SK-N-SH treated with all-trans-retinoic acid at 6 μM for 48 hours (cell line): Measurements from ENCODE around the gene ANKRD33B.
"Not testable (repeated sequence)": the region's sequence is repeated elsewhere in the genome, so short reads cannot be mapped to it uniquely, and the experiment has no call there.

ENCODE experiments used
- ATAC-seq: fragments of 200-7000 bp; cut with Tn5 transposase; 3 replicates; pipeline ENCODE4 v1.9.1; 2020; ENCODE audit warnings: mild to moderate bottlenecking, moderate library complexity
- BACH2 ChIP-seq: fragments of 250-450 bp; sonication (Bioruptor Pico); IDR thresholded peaks from 2 replicates; pipeline ENCODE4 v1.9.0; 2021; ENCODE audit warnings: mild to moderate bottlenecking, borderline replicate concordance
- CSDC2 ChIP-seq: fragments of 250-450 bp; sonication (Bioruptor Pico); IDR thresholded peaks from 2 replicates; pipeline ENCODE4 v1.5.0; 2020; ENCODE audit warnings: mild to moderate bottlenecking, moderate library complexity
- OSR1 ChIP-seq: fragments of 250-450 bp; sonication (Bioruptor Pico); IDR thresholded peaks from 2 replicates; pipeline ENCODE4 v1.8.0; 2022; ENCODE audit warnings: moderate library complexity, mild to moderate bottlenecking, inconsistent platforms
- RARB ChIP-seq: fragments of 250-450 bp; sonication (Bioruptor Pico); IDR thresholded peaks from 2 replicates; pipeline ENCODE4 v1.8.0; 2021; ENCODE audit warnings: mild to moderate bottlenecking, moderate library complexity
- TCF4 ChIP-seq: fragments of 250-450 bp; sonication (Bioruptor Pico); IDR thresholded peaks from 2 replicates; pipeline ENCODE4 v1.8.0; 2021; ENCODE audit warnings: mild to moderate bottlenecking, moderate library complexity, borderline replicate concordance
- TOX ChIP-seq: fragments of 250-450 bp; sonication (Bioruptor Pico); IDR thresholded peaks from 2 replicates; pipeline ENCODE4 v1.8.0; 2021; ENCODE audit warnings: mild to moderate bottlenecking, moderate library complexity, borderline replicate concordance
- ZFP3 ChIP-seq: fragments of 250-450 bp; sonication (Bioruptor Pico); IDR thresholded peaks from 2 replicates; pipeline ENCODE4 v1.5.0; 2020; ENCODE audit warnings: mild to moderate bottlenecking, moderate library complexity
- ZFP30 ChIP-seq: fragments of 450-650 bp; formaldehyde crosslinking; IDR thresholded peaks from 2 replicates; pipeline ENCODE4 v1.5.0; 2022; ENCODE audit warnings: mild to moderate bottlenecking, moderate library complexity
- ZNF70 ChIP-seq: fragments of 450-650 bp; formaldehyde crosslinking; IDR thresholded peaks from 2 replicates; pipeline ENCODE4 v1.5.0; 2020; ENCODE audit warnings: mild to moderate bottlenecking, moderate library complexity
- TF ChIP-seq, protein P1 (sequence below): fragments of 250-450 bp; sonication (Bioruptor Pico); IDR thresholded peaks from 2 replicates; pipeline ENCODE4 v1.8.0; 2021; ENCODE audit warnings: low read depth, mild to moderate bottlenecking, moderate library complexity, borderline replicate concordance
- TF ChIP-seq, protein P2 (sequence below): fragments of 250-450 bp; sonication (Bioruptor Pico); IDR thresholded peaks from 2 replicates; pipeline ENCODE4 v1.5.0; 2020; ENCODE audit warnings: mild to moderate bottlenecking, moderate library complexity
- TF ChIP-seq, protein P3 (sequence below): fragments of 250-450 bp; sonication (Bioruptor Pico); IDR thresholded peaks from 2 replicates; pipeline ENCODE4 v1.5.1; 2021; ENCODE audit warnings: mild to moderate bottlenecking, moderate library complexity
- TF ChIP-seq, protein P4 (sequence below): fragments of 250-450 bp; sonication (Bioruptor Pico); IDR thresholded peaks from 2 replicates; pipeline ENCODE4 v1.5.1; 2020; ENCODE audit warnings: low read depth, mild to moderate bottlenecking, moderate library complexity

ANKRD33B gene

DNA sequence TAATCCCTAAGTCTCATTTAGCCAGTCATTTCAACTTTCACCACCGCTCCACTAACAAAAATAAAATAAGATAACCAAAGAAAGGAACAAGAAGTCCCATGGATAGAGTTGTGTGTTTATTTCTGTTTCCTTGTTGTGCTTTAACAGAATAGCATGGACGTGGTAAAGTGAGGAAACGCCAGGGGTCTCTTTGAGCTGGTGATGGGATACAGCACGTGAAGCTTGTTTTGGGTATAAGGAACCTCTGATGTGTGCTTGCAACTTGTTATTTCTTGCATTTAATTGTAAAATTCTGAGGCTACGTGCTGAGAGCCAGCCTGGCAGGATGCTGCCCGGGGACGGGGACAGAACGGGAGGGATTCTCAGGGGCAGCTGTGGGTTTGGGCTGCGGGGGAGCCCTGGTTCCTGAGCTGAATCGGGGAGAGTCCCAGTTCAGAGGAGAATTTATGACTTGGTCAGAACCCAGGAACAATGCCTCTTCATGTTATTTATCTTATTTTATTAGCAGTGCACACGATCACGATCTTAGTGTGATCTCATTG is 63.4 kb downstream of the ANKRD33B start (continued):
- TF ChIP-seq, protein P1, sequence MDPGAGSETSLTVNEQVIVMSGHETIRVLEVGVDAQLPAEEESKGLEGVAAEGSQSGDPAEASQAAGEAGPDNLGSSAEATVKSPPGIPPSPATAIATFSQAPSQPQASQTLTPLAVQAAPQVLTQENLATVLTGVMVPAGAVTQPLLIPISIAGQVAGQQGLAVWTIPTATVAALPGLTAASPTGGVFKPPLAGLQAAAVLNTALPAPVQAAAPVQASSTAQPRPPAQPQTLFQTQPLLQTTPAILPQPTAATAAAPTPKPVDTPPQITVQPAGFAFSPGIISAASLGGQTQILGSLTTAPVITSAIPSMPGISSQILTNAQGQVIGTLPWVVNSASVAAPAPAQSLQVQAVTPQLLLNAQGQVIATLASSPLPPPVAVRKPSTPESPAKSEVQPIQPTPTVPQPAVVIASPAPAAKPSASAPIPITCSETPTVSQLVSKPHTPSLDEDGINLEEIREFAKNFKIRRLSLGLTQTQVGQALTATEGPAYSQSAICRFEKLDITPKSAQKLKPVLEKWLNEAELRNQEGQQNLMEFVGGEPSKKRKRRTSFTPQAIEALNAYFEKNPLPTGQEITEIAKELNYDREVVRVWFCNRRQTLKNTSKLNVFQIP (CRISPR knock-in tag), result no peak

DNA sequence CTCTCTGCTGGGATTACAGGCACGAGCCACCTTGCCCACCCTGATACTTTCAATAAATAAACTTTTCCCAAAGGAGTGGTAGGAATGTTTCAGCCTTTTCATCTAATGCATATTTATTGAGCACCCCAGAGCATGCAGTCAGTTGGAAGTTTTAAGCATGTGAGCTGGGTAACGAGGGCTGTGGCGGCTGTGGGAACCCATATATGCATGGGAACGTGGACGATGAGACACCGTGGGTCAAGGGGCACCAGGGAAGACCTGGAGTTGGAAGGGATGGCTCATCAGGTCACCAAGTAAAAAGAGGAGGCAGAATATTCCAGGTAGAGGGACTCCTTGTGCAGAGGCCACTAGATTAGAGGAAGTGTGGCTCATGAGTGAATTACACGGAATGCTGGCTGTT is 64.7 kb downstream of the ANKRD33B start:
- TF ChIP-seq BACH2 (no peak), TOX (no peak), ZFP30 (CRISPR knock-in tag) (no peak), RARB (CRISPR knock-in tag) (no peak), CSDC2 (CRISPR knock-in tag) (no peak), ZFP3 (no peak), TCF4 (CRISPR knock-in tag) (no peak)
- TF ChIP-seq, protein P2, sequence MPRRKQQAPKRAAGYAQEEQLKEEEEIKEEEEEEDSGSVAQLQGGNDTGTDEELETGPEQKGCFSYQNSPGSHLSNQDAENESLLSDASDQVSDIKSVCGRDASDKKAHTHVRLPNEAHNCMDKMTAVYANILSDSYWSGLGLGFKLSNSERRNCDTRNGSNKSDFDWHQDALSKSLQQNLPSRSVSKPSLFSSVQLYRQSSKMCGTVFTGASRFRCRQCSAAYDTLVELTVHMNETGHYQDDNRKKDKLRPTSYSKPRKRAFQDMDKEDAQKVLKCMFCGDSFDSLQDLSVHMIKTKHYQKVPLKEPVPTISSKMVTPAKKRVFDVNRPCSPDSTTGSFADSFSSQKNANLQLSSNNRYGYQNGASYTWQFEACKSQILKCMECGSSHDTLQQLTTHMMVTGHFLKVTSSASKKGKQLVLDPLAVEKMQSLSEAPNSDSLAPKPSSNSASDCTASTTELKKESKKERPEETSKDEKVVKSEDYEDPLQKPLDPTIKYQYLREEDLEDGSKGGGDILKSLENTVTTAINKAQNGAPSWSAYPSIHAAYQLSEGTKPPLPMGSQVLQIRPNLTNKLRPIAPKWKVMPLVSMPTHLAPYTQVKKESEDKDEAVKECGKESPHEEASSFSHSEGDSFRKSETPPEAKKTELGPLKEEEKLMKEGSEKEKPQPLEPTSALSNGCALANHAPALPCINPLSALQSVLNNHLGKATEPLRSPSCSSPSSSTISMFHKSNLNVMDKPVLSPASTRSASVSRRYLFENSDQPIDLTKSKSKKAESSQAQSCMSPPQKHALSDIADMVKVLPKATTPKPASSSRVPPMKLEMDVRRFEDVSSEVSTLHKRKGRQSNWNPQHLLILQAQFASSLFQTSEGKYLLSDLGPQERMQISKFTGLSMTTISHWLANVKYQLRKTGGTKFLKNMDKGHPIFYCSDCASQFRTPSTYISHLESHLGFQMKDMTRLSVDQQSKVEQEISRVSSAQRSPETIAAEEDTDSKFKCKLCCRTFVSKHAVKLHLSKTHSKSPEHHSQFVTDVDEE (CRISPR knock-in tag), result no peak
- TF ChIP-seq, protein P1 (CRISPR knock-in tag), result no peak
- TF ChIP-seq, protein P3, sequence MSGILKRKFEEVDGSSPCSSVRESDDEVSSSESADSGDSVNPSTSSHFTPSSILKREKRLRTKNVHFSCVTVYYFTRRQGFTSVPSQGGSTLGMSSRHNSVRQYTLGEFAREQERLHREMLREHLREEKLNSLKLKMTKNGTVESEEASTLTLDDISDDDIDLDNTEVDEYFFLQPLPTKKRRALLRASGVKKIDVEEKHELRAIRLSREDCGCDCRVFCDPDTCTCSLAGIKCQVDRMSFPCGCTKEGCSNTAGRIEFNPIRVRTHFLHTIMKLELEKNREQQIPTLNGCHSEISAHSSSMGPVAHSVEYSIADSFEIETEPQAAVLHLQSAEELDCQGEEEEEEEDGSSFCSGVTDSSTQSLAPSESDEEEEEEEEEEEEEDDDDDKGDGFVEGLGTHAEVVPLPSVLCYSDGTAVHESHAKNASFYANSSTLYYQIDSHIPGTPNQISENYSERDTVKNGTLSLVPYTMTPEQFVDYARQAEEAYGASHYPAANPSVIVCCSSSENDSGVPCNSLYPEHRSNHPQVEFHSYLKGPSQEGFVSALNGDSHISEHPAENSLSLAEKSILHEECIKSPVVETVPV (CRISPR knock-in tag), result no peak

DNA sequence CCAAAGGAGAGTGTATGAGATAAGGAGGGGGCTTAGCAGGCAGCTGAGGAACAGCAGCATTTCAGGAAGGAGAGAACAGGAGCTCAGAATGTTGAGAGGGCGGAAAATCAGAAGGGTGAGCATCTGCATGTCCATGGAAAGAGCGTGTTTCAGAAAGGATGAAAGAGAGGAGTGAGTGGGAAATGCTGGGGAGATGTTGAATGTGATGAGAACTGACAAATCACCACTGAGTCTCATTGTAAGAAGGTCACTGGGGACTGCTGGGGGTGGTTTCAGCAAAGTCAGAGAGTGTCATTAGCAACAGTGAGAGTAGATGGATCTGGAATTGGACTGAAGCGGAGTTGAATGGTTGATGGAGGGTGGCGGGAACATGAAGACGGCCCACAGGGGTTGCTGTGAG is 65.8 kb downstream of the ANKRD33B start:
- no peak for ATAC-seq
- no peak for TF ChIP-seq OSR1 (CRISPR knock-in tag)

More for the DNA sequence above, 64.7 kb downstream of the ANKRD33B start:
- no peak for ATAC-seq

DNA sequence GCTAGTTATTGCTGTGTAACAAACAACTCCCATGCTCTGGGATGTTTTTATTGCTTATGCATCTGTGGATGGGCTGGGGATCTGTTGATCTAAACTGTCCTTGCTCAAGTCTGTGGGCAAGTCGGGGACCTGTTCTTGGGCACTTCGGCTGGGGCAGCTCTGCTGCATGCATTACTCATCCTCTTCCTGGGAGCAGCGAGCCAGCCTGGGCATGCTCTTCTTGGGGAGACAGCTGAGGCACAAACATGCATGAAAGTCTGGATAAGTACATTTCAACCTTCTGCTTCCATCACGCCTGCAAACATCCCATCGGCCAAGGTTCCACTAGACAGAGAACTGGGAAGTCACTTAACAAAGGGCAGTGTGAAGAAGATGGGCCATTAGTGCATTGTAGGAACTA is 66.3 kb downstream of the ANKRD33B start:
- ATAC-seq, result no peak
- TF ChIP-seq ZNF70, result no peak
- TF ChIP-seq, all 23 proteins: peak for 0

DNA sequence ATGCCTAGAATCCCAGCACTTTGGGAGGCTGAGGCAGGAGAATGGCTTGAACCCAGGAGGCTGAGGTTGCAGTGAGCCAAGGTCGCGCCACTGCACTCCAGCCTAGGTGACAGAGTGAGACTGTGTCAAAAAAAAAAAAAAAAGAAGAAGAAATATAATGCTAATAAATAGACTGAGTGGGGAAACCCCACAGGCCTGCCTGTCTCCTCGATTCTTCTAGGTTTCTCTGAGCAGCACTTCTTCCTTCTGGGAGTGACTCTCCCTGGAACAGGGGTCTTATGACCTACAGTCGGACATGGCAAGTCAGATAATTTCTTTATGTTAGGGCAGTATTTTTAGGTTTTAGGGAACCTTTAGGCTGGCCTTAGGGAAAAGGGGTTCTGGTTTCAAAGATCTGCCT is 66.9 kb downstream of the ANKRD33B start:
- not testable (repeated sequence) for ATAC-seq

DNA sequence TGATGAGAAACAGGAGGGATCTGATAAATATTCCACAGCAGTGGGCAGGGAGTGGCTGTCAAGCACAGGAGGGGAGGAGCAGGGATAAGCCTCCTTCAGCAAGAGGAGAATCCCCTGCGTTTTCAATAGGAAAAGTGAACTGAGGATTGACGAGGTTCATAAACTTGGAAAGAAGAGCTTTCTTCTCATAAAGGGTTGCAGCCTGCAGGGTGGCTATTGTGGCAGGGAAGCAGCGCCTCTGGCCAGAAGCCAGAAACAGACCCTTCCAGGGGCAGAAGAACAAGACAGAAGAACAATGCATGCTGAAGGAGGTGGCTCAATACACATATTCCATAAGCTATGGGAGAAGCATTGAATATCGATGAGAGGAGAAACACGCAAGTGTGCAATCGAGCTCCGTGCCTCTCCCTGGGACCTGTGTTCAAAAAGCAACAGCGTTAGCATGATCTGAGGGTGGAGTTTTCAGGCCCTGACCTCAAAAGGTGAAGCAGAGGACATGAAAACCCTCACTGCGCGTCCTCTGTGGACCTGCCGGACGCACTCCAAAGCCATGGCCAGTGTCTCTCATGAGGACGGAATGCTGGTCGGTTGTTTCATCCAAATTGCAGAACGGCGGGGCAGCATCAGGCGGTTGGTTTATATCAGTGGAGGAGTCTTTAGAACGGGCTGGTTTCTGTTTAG is 67.6 kb downstream of the ANKRD33B start:
- no peak for ATAC-seq
- TF ChIP-seq CSDC2 (CRISPR knock-in tag), result no peak
- TF ChIP-seq, protein P4, sequence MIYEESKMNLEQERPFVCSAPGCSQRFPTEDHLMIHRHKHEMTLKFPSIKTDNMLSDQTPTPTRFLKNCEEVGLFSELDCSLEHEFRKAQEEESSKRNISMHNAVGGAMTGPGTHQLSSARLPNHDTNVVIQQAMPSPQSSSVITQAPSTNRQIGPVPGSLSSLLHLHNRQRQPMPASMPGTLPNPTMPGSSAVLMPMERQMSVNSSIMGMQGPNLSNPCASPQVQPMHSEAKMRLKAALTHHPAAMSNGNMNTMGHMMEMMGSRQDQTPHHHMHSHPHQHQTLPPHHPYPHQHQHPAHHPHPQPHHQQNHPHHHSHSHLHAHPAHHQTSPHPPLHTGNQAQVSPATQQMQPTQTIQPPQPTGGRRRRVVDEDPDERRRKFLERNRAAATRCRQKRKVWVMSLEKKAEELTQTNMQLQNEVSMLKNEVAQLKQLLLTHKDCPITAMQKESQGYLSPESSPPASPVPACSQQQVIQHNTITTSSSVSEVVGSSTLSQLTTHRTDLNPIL, result no peak
- TF ChIP-seq OSR1 (CRISPR knock-in tag), result no peak
